ENCODE results near the gene NPAS3. TPM values are rescaled to one million over a fixed set of nuclear protein-coding genes. Genes with fewer than 3 reads are reported as not detected.

Gene NPAS3
- total and polyA plus RNA-seq, 11 donors, result 0.15 to 3.4 (median 0.92) TPM

DNA sequence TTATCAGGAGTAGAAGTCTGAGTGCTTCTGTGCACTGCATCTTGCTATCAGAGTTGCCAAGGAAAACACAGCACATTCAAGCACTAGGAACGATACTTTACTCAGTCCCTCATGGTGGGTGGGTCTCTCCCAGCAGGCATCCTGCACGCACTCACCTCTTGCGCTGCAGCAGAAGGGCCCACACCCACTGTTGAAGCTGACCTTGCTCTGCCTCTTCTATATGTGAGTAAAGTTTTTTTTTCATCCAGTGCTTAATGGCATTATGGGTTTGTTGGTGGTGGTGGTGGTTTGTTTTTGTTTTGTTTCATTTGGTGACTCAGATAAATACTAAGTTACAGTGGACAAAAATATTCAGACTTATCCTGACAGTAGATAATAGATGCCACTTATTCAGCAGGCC is 663.7 kb downstream of the NPAS3 start:
- Histone ChIP-seq H3K4me1 (peaks cover 0 to 3% (median 0%) of the 10 kb centered on the region in 12 donors), H3K27ac (no peak overlapping the region), H3K36me3 (no peaks in the 10 kb centered on the region), H3K9me3 (no peaks in the 10 kb centered on the region), H3K4me3 (no peak overlapping the region), H3K27me3 (no peaks in the 10 kb centered on the region)
- WGBS, 4 donors, result 57 to 66% (median 60%) methylated on average over 3 of the region's 3 CpGs
- TF ChIP-seq, protein P1, sequence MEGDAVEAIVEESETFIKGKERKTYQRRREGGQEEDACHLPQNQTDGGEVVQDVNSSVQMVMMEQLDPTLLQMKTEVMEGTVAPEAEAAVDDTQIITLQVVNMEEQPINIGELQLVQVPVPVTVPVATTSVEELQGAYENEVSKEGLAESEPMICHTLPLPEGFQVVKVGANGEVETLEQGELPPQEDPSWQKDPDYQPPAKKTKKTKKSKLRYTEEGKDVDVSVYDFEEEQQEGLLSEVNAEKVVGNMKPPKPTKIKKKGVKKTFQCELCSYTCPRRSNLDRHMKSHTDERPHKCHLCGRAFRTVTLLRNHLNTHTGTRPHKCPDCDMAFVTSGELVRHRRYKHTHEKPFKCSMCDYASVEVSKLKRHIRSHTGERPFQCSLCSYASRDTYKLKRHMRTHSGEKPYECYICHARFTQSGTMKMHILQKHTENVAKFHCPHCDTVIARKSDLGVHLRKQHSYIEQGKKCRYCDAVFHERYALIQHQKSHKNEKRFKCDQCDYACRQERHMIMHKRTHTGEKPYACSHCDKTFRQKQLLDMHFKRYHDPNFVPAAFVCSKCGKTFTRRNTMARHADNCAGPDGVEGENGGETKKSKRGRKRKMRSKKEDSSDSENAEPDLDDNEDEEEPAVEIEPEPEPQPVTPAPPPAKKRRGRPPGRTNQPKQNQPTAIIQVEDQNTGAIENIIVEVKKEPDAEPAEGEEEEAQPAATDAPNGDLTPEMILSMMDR (IDR thresholded peaks at IDR 0.05), result no peak
- TF ChIP-seq POLR2A (IDR thresholded peaks at IDR 0.05), result no peak
- intact Hi-C loops (cut with DNase I), result no loop called here
- DNase-seq (no peak), ATAC-seq (no peak)

GRCh38 chr14:33606591-33606990 is 667.9 kb downstream of the NPAS3 start:
- 78 to 90% (median 87%) methylated on average over 3 of the region's 3 CpGs for WGBS, 4 donors
- Histone ChIP-seq H3K4me3 (no peak overlapping the region), H3K36me3 (no peaks in the 10 kb centered on the region), H3K9me3 (no peaks in the 10 kb centered on the region), H3K27ac (no peak overlapping the region), H3K4me1 (peaks cover 0 to 3% (median 0%) of the 10 kb centered on the region in 12 donors), H3K27me3 (no peaks in the 10 kb centered on the region)
- ATAC-seq, result no peak
- no peak for TF ChIP-seq POLR2A (IDR thresholded peaks at IDR 0.05)
- TF ChIP-seq, protein P1 (IDR thresholded peaks at IDR 0.05), result no peak
- intact Hi-C loops (cut with DNase I), result no loop called here
- no peak for DNase-seq

DNA sequence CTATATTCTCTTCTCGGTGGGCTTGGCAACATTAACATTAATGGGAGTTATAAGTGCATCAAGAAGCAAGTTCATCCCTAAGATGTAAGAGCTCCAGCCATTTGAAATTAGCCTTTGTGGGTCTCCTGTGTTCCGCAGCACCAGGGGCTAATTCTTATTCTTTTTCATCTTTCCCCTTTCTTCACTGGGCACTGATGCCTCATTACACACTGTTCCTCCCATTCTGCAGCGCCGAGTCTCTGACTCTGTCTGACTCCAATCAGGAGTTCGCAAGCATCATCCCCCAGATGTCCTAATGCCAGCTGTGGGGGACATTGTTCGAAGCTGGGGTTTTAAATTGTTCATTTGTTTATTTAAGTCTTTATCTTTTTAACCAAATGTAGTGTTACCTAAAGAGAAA is 670.9 kb downstream of the NPAS3 start:
- WGBS, 4 donors, result 75 to 84% (median 81%) methylated on average over 6 of the region's 6 CpGs
- no peak for TF ChIP-seq POLR2A (IDR thresholded peaks at IDR 0.05)
- TF ChIP-seq, protein P1 (IDR thresholded peaks at IDR 0.05), result no peak
- no peak for DNase-seq
- no peak overlapping the region for H3K4me3 ChIP-seq
- intact Hi-C loops (cut with DNase I), result no loop called here
- no peaks in the 10 kb centered on the region for H3K27me3 ChIP-seq
- H3K4me1 ChIP-seq, result no peaks in the 10 kb centered on the region
- no peaks in the 10 kb centered on the region for H3K36me3 ChIP-seq
- no peaks in the 10 kb centered on the region for H3K9me3 ChIP-seq
- H3K27ac ChIP-seq, result no peak overlapping the region
- ATAC-seq, result no peak

- Histone ChIP-seq H3K27me3 (no peaks in the 10 kb centered on the region), H3K27ac (no peak overlapping the region), H3K4me3 (no peak overlapping the region), H3K4me1 (no peaks in the 10 kb centered on the region), H3K9me3 (no peaks in the 10 kb centered on the region), H3K36me3 (no peaks in the 10 kb centered on the region)
- ATAC-seq (no peak), DNase-seq (no peak)
- 86 to 91% (median 88%) methylated on average over 1 of the region's 1 CpG for WGBS, 4 donors
- TF ChIP-seq POLR2A (IDR thresholded peaks at IDR 0.05), result no peak
- TF ChIP-seq, protein P1 (IDR thresholded peaks at IDR 0.05), result no peak
- intact Hi-C loops (cut with DNase I), result no loop called here
These were observed 671.4 kb downstream of the NPAS3 start for GRCh38 chr14:33610121-33610520.
